Measurements from ENCODE around the gene ARHGEF16. TPM values are rescaled to one million over a fixed set of nuclear protein-coding genes. Genes with fewer than 3 reads are reported as not detected.

ARHGEF16 gene
- polyA plus RNA-seq, 1 donor, result 0.80 TPM

DNA sequence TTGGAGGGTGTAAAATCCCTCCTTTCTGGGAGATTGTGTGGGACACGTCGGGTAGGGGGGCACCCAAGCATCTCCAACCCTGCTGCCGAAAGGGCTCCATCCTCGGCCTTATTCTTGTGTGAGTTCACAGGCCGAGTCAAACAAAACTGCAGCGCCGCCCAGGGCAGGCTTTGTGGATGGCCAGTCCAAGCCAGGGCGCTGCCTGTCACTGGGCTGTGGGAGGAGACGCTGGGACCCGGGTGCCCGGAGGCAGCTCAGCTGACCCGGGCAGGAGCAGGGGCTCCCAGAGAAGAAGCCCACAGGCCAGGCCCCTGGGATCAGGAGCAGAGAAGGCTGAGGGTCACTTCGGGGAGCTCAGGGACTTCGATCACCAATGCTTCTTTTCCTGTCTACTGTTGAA, 31.8 kb upstream of the ARHGEF16 start:
- no peak for DNase-seq (ENCODE audit: low read depth)

DNA sequence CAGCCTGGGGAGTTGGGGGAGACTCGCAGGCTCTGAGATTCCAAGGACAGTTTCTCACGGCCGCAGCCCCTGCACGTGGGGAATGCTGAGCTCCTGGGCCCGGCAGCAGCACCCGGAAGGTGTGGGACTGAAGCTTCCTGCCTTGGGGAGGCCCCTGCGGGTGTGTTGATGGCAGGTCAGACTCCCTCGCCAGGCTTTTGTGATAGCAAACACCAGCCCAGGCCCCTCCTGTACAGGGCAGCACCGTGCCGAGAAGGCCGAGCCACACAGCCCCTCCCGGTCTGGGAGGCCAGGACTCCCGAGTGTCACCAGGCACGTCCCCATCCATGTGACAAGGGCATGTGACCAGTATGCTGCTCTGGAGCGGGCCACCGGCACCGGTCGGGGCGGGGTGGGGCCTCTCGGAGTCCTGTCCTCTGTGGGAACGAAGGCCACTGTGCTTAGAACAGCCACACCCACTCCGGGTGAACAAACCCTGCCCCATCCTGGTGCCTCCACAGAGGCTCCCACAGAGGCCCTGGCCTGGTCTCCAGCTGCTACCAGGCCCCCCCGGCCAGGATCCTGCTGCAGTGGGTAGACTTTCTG, 31.1 kb upstream of the ARHGEF16 start:
- DNase-seq (ENCODE audit: low read depth), result no peak

DNA sequence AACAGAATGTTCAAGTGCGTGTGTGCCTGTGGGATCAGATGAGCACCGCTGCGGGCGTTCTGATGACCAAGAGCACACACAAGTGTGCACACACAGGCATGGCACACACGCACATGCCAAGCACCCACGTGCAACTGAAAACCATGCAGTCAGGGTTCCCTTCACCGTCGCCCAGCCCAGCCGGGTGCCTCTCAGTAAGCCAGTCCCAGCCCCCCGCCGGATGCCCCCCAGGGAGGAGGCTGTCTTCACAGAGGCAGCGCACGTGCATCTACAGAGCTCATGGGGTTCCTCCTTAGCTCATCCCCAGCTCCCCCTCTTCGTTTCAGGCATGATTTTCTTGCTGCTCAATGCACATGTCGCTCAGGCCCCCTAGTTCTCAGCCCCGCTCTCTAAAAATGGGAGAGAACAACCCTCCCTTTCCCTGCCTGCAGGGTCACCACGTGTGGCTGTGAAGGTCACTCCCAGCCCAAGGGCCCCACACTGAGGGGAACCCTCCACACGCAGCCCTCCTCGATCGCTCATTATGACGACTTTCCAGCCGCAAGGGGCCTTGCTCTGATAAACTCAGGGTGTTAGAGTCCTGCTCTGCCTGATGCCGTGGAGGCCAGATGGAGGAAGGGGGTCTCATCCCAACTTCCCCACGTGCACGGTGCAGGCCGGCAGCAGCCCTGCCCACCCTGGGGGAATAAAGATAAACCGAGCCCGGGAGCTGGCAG, 30.4 kb upstream of the ARHGEF16 start:
- no peak for DNase-seq (ENCODE audit: low read depth)

DNA sequence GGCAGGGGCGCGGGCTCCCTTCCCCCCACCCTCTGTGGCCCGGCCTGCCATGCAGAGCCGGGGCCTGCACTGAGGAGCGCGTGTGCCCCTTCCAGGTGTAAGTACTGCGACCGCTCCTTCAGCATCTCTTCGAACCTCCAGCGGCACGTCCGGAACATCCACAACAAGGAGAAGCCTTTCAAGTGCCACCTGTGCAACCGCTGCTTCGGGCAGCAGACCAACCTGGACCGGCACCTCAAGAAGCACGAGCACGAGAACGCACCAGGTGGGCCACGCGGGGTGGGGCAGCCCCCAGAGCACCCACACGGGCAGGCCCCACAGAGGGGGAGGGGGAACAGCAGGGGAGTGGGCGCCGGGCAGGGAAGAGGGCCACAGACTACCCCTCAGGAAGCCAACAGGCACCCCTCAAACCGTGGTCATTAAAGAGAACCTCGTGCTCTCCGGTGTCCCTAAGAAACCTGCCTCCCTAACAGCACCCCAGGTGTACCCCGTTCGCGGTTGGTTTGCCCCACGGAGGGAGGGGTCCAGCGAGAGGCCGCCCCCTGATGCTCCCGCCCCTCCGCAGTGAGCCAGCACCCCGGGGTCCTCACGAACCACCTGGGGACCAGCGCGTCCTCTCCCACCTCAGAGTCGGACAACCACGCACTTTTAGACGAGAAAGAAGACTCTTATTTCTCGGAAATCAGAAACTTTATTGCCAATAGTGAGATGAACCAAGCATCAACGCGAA, 28.8 kb upstream of the ARHGEF16 start:
- DNase-seq (ENCODE audit: low read depth), result no peak

DNA sequence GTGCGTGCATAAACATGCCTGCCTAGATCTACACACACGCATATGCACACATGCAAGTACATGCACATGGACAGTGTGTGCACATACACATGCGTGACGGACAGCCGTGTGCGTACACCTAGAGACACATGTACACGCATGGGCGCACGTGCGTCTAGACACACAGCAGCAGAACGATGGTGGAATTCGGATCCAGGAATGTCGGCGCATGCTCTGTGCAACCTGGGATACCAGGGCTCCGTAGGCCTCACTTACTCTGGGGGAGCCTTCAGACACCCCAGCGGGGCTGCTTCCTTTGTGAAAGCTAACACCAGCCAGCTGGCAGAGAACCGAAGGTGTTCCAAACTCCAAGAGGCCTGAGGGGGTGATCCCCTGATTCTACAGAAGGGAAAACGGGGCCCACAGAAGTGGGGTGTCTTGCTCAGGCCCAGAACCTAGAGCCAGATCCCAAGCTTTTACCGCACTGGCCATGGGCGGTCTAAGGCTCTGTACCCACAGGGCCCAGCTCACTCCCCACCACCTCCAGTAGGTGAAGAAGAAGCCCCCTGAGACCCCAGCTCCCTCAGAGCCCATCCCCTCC, 27.4 kb upstream of the ARHGEF16 start:
- DNase-seq (ENCODE audit: low read depth), result no peak

DNA sequence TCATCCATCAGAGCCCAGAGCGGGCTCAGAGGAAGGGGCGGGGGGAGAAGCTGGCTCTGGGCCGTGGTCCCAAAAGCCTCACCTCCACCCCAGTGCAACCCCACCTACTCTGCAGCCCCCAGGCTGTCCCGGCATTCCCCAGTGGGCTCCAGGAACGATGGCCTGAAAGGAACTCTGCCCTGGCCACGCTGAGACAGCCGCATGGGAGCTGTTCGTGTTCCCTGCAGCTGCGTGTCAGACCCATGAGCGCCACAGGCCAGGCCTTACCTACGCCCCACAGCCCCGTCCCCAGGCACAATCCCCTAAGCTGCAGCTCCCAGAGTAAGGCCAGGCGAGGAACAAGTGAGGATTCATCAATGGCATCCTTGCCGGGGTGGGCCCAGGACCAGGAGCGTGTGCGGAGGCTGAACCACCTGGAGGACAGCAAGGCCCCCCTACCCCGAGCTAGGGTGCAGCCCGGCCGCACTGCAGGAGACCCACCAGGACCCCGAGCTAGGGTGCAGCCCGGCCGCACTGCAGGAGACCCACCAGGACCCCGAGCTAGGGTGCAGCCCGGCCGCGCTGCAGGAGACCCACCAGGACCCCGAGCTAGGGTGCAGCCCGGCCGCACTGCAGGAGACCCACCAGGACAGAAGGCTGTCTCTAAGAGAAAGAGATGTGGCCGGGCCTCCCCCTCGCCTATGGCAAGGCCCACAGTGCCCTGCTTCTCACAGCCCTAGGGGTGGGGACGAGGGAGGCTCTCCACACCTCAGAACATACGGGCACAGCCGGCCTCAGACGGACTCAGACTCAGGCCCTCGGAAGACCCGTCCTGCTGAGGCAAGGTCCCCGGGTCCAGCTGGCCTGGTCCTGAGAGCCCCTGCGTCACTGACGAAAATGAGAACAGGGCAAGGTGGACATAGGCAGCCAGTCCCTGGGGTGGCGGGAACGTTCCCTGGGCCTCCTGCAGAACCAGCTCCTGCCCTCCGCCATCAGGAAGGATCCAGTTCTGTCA, 26.5 kb upstream of the ARHGEF16 start:
- no peak for DNase-seq (ENCODE audit: low read depth)

DNA sequence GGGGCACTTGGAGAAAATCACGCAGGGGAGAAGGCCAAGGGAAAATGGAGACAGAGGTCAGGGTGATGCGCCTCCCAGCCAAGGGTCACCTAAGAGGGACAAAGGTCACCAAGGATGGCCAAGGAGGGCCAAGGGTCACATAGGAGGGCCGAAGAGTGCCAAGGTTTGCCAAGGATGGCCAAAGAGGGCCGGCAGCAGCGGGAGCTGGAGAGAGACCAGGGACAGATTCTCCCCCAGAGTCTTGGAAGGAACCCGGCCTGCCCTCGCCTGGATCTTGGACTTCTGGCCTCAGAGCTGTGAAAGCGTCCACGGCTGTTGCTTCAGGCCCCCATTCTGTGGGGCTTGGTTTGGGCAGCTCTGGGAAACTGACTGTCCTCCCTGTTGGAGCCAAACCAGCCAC, 25.6 kb upstream of the ARHGEF16 start:
- DNase-seq (ENCODE audit: low read depth), result no peak

DNA sequence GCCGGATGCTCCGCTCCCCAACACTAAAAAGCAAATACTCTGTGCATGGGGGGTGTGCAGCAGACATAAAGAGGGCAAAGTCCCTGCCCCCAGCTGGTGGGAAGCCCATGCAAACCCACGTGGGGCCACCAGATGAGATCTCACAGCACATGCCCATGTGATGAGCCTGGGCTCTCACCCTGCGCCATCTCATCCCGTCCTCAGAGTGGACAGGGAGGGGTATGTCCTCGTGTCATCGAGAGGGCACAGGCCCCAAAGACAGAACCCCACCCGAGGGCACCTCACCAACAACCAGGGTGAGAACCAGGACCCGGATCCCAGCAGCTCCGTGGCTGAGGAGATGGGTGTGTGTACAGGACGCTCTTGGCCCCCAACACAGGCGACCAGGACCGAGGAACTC, 25.1 kb upstream of the ARHGEF16 start:
- DNase-seq (ENCODE audit: low read depth), result no peak

DNA sequence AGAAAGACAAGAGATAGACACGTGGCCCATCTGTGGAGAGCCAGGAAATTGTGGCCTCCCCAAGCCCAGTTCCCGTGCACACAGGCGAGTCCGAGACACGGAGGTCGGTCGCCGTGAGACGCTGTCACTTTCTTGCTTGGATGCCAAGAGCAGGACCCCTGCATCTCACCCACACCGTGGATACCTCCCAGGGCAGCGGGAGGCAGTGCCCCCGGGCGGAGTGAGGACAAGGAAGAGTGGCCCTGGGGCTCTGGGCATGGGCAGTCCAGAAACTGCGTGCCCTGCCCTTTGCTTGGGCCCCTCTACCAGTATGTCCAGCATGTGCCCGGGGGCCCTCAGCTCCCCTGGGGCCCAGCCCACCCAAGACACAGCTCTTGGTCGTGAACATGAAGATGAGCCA, 24.7 kb upstream of the ARHGEF16 start:
- no peak for DNase-seq (ENCODE audit: low read depth)

DNA sequence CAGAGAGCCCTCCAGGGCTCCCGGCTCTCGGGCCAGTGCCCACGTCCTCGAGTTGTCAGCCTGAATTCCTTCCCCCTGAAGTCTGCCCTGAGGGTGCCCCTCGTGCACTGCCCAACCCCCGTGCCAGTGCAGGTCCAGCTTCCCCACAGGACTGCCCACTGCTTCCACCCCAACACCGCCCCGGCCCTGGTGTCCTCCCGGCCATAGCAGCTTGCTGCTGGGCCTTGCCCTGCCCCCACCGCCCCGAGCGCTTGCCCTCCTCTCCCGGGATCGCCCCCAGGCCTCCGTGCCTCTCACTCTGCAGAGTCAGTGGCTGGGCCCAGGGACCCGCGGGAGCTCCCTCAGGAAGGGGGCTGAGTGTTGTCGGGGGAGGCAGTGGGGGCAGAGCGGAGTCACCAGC, 24.1 kb upstream of the ARHGEF16 start:
- no peak for DNase-seq (ENCODE audit: low read depth)

DNA sequence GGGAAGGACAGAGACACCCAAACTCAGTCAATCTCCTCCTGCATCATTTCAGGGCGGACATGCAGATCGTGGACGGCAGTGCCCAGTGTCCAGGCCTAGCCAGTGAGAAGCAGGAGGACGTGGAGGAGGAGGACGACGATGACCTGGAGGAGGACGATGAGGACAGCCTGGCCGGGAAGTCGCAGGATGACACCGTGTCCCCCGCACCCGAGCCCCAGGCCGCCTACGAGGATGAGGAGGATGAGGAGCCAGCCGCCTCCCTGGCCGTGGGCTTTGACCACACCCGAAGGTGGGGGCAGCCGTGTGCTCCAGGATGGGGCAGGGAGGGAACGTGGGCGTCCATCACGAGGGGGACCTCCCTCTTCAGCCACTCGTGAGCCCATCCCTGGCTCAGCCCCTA, 23.6 kb upstream of the ARHGEF16 start:
- no peak for DNase-seq (ENCODE audit: low read depth)

DNA sequence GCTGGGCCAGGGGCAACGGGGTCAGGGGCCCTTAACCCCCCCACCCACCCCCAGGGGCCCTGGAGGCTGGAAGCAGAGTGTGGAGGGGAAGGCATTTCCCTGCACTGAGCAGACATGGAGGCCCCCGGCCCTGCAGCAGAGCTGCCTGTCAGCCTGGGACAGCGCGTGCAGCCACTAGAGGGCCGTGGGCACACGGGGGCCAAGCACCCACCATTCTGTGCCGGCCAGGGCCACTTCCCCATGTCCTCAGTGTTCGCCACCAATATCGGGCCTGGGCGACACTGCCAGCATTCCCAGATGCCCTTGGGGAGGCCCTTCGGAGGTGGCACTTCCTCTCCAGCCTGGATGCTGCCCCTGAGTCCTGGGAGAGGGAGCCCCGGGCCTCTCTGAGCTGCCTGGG, 23.2 kb upstream of the ARHGEF16 start:
- no peak for DNase-seq (ENCODE audit: low read depth)

DNA sequence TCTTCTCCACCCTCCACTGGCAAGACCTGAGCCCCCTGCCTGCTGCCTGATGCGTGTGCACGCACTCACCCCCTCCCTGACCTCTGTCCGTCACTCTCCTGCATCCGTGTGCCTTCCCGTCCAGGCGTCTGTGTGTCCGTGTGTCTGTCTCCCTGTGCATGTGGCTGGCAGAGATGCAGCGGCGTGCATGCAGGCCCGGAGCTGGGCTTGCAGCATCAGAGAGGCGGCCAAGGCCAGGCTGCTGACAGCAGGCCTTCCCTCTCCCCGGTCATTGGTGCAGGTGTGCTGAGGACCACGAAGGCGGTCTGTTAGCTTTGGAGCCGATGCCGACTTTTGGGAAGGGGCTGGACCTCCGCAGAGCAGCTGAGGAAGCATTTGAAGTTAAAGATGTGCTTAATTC, 22.8 kb upstream of the ARHGEF16 start:
- no peak for DNase-seq (ENCODE audit: low read depth)

DNA sequence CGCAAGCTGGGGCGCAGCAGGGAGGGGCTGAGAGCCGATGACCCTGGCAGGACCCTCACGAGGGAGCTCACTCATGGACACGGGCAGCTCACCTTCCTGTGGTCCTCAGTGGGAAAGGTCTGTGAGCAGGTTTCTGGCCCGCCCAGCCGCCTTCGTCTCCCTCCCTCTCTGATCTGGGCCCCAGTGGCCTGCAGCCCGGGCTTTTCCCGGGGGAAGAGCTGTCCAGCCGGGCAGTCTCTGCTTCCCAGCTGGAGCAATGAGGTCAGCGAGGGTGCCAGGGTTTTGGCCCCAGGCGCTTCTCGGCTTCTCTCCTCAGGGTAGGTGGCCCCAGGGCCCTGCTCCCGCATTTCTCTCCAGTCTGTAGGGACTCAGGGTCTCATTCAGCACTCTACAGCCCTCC, 22.2 kb upstream of the ARHGEF16 start:
- DNase-seq (ENCODE audit: low read depth), result no peak

DNA sequence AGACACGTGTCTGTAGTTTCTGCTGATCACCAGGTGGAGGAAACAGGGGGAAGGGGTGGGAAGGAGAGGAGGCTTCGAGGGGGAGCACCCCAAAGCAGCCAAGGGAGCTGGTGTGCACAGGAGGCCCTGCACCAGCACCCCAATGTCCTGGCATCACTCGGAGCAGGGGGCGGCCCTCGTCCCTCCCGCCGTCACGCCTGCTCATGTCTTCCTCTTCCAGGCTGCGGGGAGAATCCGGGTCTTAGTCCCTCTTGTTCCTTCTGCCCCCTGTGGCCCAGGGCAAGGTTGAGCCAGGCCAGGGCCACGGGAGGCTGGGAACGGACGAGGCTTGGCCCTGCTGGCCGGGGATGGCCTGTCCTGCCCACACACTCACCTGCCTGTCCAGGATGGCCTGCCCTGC, 21.4 kb upstream of the ARHGEF16 start:
- no peak for DNase-seq (ENCODE audit: low read depth)

DNA sequence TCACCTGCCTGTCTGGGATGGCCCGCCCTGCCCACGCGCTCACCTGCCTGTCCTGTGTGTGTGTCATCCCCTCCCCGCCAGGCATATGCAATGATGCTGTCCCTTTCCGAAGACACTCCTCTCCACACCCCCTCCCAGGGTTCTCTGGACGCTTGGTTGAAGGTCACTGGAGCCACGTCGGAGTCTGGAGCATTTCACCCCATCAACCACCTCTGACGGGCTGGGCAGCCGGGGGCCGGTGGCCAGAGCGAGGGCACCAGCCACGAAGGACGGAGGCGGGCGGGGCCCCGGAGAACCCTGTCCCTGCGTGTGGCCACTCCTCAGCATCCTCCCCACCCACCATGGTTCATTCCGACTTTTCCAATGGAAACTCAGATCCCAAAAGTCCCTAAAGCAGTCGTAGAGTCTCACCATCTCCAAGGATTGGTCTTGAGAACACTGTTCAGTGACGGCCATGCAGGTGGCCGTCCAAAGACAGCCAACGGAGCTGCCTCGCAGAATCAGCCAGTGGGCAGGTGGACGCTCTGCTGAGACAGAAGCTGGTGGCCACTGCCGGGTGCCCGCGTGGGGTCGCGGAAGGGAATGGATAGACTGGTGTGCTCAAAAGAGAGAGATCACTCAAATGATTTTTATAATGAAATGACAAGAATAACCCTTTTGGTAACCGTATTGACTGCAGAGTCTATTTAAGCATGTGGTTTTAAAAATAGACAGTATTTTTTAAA, 20.7 kb upstream of the ARHGEF16 start:
- no peak for DNase-seq (ENCODE audit: low read depth)

DNA sequence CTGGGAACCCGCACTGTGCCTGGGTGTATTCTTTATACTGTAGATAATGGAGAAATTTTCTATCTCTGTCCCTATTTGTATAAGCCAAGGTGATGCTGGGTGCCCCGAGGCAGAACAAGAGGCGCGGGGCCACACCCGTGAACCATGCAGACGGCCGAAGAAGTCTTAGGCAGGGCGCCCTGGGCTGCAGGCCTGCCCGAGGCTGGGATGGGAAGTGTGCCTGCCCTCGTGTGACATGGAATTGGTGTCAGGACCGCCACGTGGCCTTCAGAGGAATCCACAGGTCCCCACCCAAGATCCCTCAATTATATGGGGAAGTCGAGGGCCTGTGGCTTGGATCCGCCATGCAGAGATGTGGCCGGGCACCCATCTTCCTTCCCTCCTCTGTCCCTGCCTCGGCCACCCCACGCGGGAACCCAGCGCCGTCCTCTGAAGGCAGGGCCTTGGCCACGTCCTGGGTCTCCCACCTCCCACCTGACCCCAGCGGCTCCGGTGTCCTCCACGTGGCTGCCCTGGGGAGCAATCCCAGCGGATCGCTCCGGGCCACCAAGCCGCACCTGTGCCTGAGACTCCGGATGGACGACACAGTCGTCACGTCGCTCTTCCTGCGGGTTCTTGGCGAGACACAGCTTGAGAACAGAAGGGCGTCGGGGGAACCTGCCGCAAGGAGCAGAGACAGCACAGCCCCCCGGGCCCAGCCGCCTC, 19.9 kb upstream of the ARHGEF16 start:
- DNase-seq (ENCODE audit: low read depth), result no peak

DNA sequence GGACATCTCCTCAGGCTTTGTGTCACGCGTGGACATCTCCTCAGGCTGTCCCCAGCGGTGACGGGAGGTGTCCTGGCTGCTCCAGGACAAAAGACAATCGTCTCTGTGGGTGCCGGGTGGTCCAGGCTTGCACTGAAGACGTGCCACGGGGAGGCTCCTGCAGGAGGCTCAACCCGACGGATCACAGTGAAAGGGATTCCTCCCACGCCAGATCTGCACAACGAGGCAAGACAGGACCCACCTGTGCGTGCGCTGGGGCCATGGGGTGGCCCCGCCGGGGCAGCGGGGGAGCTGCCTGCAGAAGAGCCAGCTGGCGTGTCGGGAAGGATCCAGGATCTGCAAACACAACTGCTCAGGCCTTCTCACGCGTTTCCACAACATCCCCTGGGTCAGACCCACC, 18.8 kb upstream of the ARHGEF16 start:
- DNase-seq (ENCODE audit: low read depth), result no peak

DNA sequence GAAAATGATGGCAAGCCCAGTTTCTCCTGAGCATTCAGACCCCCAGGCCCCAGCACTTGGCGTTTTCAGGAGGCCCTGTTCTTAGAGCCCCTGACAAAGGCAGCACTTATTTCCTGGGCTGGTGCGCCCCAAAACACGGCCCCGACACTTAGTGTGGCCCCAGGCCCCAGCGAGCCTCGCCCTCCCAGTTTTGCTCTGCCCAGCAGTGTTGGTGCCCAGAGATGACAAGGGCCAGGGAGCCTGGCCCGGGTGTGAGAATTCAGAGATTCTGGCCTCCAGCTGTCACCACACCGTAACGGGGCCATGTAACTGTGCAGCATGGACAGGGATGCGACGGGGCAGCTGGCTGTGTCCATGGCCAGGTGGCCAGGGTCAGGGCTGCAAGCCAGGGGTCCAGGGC, 18.0 kb upstream of the ARHGEF16 start:
- DNase-seq (ENCODE audit: low read depth), result no peak

DNA sequence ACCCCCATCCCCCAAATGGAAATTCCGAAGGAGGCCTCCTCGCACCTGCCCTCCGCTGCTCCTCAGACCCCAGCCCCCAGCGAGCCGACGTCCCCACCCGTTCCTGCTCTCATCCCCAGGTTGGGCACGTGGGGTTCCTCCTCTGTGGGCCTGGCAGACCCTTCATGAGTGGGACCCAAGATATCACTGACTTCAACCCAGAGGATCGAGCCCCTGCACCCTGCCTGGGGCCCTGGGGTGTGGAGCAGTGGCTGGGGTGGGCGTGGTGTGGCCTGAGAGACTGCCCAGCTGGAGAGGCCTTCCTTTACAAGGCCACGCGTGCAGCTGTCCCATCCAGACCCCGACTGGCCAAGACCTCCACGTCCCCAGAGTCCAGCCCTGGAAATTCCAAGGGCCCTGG, 17.6 kb upstream of the ARHGEF16 start:
- DNase-seq (ENCODE audit: low read depth), result no peak
